Upper lobe of left lung (tissue), 6 donors: ENCODE measurements around the gene GRAMD1A. TPM values are rescaled to one million over a fixed set of nuclear protein-coding genes. Genes with fewer than 3 reads are reported as not detected.

ENCODE experiments used
- ATAC-seq, 2 donors: fragments of 200-7000 bp; cut with Tn5 transposase; one replicate each; pipeline ENCODE4 v1.9.1; 2022; ENCODE audit warnings: mild to moderate bottlenecking in 2 of 2, moderate library complexity in 2 of 2; ENCODE audit not compliant: low FRiP score in 2 of 2
- DNase-seq, 2 donors: peaks; one replicate each; pipeline ENCODE4 v3.0.0-alpha.2; 2019 to 2020
- H3K27ac ChIP-seq, 4 donors: fragments of 200-600 bp; sonication (generic); one replicate each; pipeline ENCODE4 v1.5.1; 2016 to 2019
- H3K27me3 ChIP-seq, 4 donors: fragments of 200-600 bp; sonication (generic); one replicate each; pipeline ENCODE4 v1.5.1; 2017 to 2019
- H3K36me3 ChIP-seq, 4 donors: fragments of 200-600 bp; sonication (generic); one replicate each; pipeline ENCODE4 v1.5.1; 2016 to 2019
- H3K4me1 ChIP-seq, 4 donors: fragments of 200-600 bp; sonication (generic); one replicate each; pipeline ENCODE4 v1.5.1; 2018 to 2019
- H3K4me3 ChIP-seq, 4 donors: fragments of 200-600 bp; sonication (generic); one replicate each; pipeline ENCODE4 v1.5.1; 2017 to 2019; ENCODE audit warnings: mild to moderate bottlenecking in 2 of 4, moderate library complexity in 1 of 4
- H3K9me3 ChIP-seq, 4 donors: fragments of 200-600 bp; sonication (generic); one replicate each; pipeline ENCODE4 v1.5.1; 2018 to 2019
- EP300 ChIP-seq, 4 donors: sonication (generic); formaldehyde crosslinking; IDR thresholded peaks; one replicate each; pipeline ENCODE4 v1.5.1; 2017; ENCODE audit warnings: antibody characterized with exemption in 4 of 4, control low read depth in 2 of 4
- POLR2A ChIP-seq, 4 donors: fragments of 450-650 bp; IDR thresholded peaks; one replicate each; pipeline ENCODE4 v1.5.1; 2016 to 2017; ENCODE audit warnings: antibody characterized with exemption in 4 of 4, mild to moderate bottlenecking in 2 of 4
- POLR2AphosphoS5 ChIP-seq, 2 donors: sonication (generic); formaldehyde crosslinking; IDR thresholded peaks; one replicate each; pipeline ENCODE4 v1.5.1; 2017; ENCODE audit warnings: antibody characterized with exemption in 2 of 2
- WGBS, 2 donors: methylation state at CpG; one replicate each; pipeline ENCODE4 v1.1.5; 2017 to 2018; 5-methylcytosine and 5-hydroxymethylcytosine counted together
- total RNA-seq, 6 donors: library from RNA; depleted of rRNA in 4 of 6; stranded (reverse); fragments of >200 nt in 4 of 6; gene quantifications; one replicate each; pipeline versions ENCODE4 v1.1.0 to v1.2.1, GENCODE V29; 2016 to 2021
- TF ChIP-seq, protein P1 (sequence below), 6 experiments: fragments of 450-650 bp in 4 of 6; fragments of 200-600 bp in 2 of 6; sonication (generic) in 2 of 6; IDR thresholded peaks; one replicate each; pipeline ENCODE4 v1.5.1; 2016 to 2019; ENCODE audit warnings: antibody characterized with exemption in 6 of 6
- donor health status: DM: no; HTN: no; CAD: no; lungs with moderate emphysema.
- donor health status: DM: no; HTN: yes; CAD: no; lungs with severe emphysema.

Gene GRAMD1A
- total RNA-seq, 6 donors from 2014 or later, result 85.1 to 206 (median 119) TPM

DNA sequence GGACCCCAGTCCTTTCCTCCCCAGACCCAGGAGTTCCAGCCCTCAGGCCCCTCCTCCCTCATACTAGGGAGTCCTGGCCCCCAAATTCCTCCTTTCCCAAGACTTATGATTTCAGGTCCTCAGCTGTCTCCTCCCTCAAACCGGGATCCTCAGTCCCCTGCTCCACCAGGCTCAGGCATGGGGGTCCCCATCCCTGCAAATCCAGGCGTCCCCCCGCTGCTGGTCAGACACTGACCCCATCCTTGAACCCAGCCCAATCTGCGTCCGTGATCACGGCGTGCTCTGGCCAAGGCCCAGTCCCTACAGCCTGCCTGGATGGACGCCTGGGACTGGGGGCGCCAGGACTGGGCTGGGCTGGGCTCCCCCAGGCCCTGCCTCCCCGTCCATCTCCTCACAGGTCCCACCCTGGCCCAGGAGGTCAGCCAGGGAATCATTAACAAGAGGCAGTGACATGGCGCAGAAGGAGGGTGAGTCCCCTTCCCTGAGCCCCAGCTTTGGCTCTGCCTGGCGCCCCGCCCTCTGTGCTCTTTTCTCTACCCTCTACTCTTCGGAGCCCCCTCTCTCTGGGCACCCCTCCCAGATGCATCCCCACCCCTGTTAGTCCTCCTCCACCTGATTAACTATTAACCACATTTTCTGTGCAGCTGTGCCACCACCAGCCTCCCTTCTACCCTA, 42.1 kb downstream of the GRAMD1A start:
- ATAC-seq, result no peak
- Histone ChIP-seq H3K27me3 (no peaks in the 10 kb centered on the region), H3K4me3 (peak overlapping the region in 3 of 4 donors; percentile 34 to 44 (median 43)), H3K36me3 (no peaks in the 10 kb centered on the region), H3K4me1 (peaks cover 41 to 74% (median 60%) of the 10 kb centered on the region in 4 donors), H3K9me3 (no peaks in the 10 kb centered on the region), H3K27ac (peak overlapping the region; percentile 70 to 92 (median 82))
- 61 to 78% methylated on average over 13 to 14 of the region's 14 CpGs for WGBS, 2 donors
- TF ChIP-seq, protein P1, sequence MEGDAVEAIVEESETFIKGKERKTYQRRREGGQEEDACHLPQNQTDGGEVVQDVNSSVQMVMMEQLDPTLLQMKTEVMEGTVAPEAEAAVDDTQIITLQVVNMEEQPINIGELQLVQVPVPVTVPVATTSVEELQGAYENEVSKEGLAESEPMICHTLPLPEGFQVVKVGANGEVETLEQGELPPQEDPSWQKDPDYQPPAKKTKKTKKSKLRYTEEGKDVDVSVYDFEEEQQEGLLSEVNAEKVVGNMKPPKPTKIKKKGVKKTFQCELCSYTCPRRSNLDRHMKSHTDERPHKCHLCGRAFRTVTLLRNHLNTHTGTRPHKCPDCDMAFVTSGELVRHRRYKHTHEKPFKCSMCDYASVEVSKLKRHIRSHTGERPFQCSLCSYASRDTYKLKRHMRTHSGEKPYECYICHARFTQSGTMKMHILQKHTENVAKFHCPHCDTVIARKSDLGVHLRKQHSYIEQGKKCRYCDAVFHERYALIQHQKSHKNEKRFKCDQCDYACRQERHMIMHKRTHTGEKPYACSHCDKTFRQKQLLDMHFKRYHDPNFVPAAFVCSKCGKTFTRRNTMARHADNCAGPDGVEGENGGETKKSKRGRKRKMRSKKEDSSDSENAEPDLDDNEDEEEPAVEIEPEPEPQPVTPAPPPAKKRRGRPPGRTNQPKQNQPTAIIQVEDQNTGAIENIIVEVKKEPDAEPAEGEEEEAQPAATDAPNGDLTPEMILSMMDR (IDR thresholded peaks at IDR 0.05), result no peak
- TF ChIP-seq POLR2AphosphoS5 (IDR thresholded peaks at IDR 0.05) (no peak), POLR2A (IDR thresholded peaks at IDR 0.05) (no peak), EP300 (IDR thresholded peaks at IDR 0.05) (no peak)
- DNase-seq, result peak; percentile 36 to 61

DNA sequence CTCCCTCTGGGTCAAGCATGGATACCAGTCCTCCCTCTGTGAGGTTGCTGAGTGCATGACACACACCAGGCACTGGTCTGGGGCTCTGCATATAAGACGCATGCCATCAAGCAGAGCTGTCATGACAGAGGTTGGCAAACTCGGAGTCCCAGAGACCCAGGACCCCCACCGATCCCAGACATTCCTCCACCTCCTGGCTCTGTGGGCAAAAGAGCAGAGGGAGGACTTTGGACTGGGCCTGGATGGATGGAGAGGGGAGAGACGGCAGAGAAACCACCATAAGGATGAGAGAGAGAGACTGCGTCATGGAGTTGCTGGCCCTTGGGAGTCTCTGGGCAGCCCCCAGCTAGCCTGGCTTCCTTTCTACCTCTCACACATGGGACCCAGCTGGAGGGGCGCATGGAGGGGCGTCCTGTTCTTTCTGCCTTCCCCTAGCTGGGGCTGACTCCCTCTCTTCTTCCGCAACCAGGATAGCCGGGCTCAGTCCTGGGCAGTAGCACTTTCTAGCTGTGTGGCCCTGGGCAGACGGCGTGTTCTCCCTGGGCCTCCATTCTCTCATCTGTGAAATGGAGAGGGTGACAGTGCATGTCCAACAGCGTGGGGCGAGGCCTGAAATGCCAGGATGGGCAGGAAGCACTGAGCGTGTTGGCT, 43.0 kb downstream of the GRAMD1A start:
- TF ChIP-seq POLR2A (IDR thresholded peaks at IDR 0.05) (no peak), POLR2AphosphoS5 (IDR thresholded peaks at IDR 0.05) (no peak), EP300 (IDR thresholded peaks at IDR 0.05) (no peak)
- TF ChIP-seq, protein P1 (IDR thresholded peaks at IDR 0.05), result no peak
- no peaks in the 10 kb centered on the region for H3K27me3 ChIP-seq
- H3K27ac ChIP-seq, result peak overlapping the region in 2 of 4 donors; percentile 84 to 92
- no peak for DNase-seq
- no peaks in the 10 kb centered on the region for H3K9me3 ChIP-seq
- no peak for ATAC-seq
- H3K36me3 ChIP-seq, result no peaks in the 10 kb centered on the region
- 87 to 90% methylated on average over 14 of the region's 14 CpGs for WGBS, 2 donors
- peaks cover 34 to 66% (median 53%) of the 10 kb centered on the region in 4 donors for H3K4me1 ChIP-seq
- no peak overlapping the region for H3K4me3 ChIP-seq

DNA sequence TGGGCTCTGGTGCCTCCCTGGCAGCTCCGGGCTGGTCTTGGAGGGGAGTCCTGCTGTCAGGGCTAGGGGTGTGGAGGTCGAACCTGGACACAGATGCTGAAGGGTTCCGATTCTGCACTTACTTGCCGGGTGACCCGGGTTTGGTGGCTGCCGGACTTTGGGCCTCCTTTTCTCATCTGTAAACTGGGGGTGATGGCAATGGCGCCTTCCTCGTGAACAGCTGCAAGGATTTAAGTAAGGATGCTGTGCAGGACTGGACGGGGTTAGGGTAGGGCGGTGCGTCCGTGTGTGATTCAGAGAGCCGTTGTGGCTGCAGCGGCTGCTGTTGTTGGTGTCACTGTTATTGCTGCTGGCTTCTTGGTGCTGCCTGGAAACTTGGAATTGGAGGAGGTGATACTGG, 43.8 kb downstream of the GRAMD1A start:
- Histone ChIP-seq H3K4me3 (no peak overlapping the region), H3K9me3 (no peaks in the 10 kb centered on the region), H3K27ac (no peak overlapping the region), H3K4me1 (peaks cover 32 to 62% (median 47%) of the 10 kb centered on the region in 4 donors), H3K27me3 (no peaks in the 10 kb centered on the region), H3K36me3 (no peaks in the 10 kb centered on the region)
- ATAC-seq (no peak), DNase-seq (no peak)
- 85 to 89% methylated on average over 6 to 14 of the region's 14 CpGs for WGBS, 2 donors
- TF ChIP-seq EP300 (IDR thresholded peaks at IDR 0.05) (no peak), POLR2AphosphoS5 (IDR thresholded peaks at IDR 0.05) (no peak), POLR2A (IDR thresholded peaks at IDR 0.05) (no peak)
- TF ChIP-seq, protein P1 (IDR thresholded peaks at IDR 0.05), result no peak

DNA sequence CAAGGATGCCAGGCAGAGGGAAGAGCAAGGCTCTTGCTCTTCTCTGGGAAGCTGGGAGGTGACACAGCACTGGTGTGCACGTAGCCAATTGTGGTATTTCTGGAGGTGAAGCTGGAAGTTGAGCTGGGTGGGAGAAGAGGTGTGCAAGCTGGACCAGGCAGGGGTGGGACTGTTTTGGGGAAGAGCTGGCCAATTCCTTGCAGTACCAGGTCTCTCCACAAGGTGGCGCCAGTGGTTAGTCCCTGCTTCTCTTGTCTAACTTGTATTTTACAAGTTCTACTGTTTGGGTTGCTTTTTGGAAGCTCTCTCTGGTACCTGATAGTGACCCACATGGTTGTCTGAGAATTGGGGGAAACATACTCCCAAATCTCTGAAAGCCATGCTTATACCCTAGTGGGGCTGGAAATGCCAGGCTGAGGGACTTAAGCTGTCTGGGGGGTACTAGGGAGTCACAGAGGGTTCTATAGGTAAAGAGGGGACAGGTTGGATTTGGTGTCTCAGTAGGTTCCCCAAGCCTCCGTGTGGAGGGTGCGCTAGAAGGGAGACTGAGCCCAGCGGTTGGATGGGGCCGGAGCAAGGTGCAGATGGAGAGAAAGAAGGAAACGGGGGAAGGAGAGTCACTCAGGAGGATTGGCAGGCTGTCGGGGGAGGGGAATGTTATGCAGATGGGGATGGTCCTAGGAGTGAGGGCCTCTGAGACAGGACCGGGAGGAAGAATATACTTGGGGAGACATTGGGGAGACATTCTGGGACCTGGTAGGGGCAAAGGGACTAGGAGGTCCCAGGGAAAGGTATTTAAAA, 44.4 kb downstream of the GRAMD1A start:
- H3K4me3 ChIP-seq, result no peak overlapping the region
- H3K4me1 ChIP-seq, result peaks cover 31 to 58% (median 46%) of the 10 kb centered on the region in 4 donors
- 61 to 69% methylated on average over 9 of the region's 9 CpGs for WGBS, 2 donors
- no peak for TF ChIP-seq POLR2A (IDR thresholded peaks at IDR 0.05)
- no peak for TF ChIP-seq EP300 (IDR thresholded peaks at IDR 0.05)
- TF ChIP-seq, protein P1 (IDR thresholded peaks at IDR 0.05), result peak; percentile 88 to 96 (median 91)
- ATAC-seq (no peak), DNase-seq (peak in 1 of 2 donors; percentile 60)
- no peaks in the 10 kb centered on the region for H3K36me3 ChIP-seq
- H3K9me3 ChIP-seq, result no peaks in the 10 kb centered on the region
- no peak overlapping the region for H3K27ac ChIP-seq
- no peaks in the 10 kb centered on the region for H3K27me3 ChIP-seq
